Measurements from ENCODE around the gene ZBTB33. TPM values are rescaled to one million over a fixed set of nuclear protein-coding genes. Genes with fewer than 3 reads are reported as not detected.

Gene ZBTB33
- total RNA-seq, 1 donor from 2014 or later: 11.3 TPM

GRCh38 chrX:120264341-120264740 lies 13.7 kb downstream of the ZBTB33 start:
- DNase-seq (ENCODE audit: low read depth in 2 of 2): no peak

GRCh38 chrX:120269373-120270035 lies 18.9 kb downstream of the ZBTB33 start:
- no peak for DNase-seq (ENCODE audit: low read depth in 2 of 2)

- DNase-seq (ENCODE audit: low read depth in 2 of 2): no peak
Observed at GRCh38 chrX:120270567-120270966, 20.0 kb downstream of the ZBTB33 start.

GRCh38 chrX:120271218-120271617 lies 20.6 kb downstream of the ZBTB33 start:
- DNase-seq (ENCODE audit: low read depth in 2 of 2): no peak

- DNase-seq (ENCODE audit: low read depth in 2 of 2): no peak
Observed at GRCh38 chrX:120274145-120274544, 23.5 kb downstream of the ZBTB33 start.

GRCh38 chrX:120274958-120275357 lies 24.3 kb downstream of the ZBTB33 start:
- no peak for DNase-seq (ENCODE audit: low read depth in 2 of 2)

- DNase-seq (ENCODE audit: low read depth in 2 of 2): no peak
Observed at GRCh38 chrX:120281021-120281624, 30.5 kb downstream of the ZBTB33 start.

- no peak for DNase-seq (ENCODE audit: low read depth in 2 of 2)
Observed at GRCh38 chrX:120281761-120282160, 31.1 kb downstream of the ZBTB33 start.

- no peak for DNase-seq (ENCODE audit: low read depth in 2 of 2)
Observed at GRCh38 chrX:120282697-120283096, 32.1 kb downstream of the ZBTB33 start.

- DNase-seq (ENCODE audit: low read depth in 2 of 2): no peak
Observed at GRCh38 chrX:120286733-120287512, 36.3 kb downstream of the ZBTB33 start.

- DNase-seq (ENCODE audit: low read depth in 2 of 2): no peak
Observed at GRCh38 chrX:120287513-120288112, 37.0 kb downstream of the ZBTB33 start.

- no peak for DNase-seq (ENCODE audit: low read depth in 2 of 2)
Observed at GRCh38 chrX:120290107-120290506, 39.5 kb downstream of the ZBTB33 start.

GRCh38 chrX:120291211-120291610 lies 40.6 kb downstream of the ZBTB33 start:
- no peak for DNase-seq (ENCODE audit: low read depth in 2 of 2)

GRCh38 chrX:120293015-120293414 lies 42.4 kb downstream of the ZBTB33 start:
- DNase-seq (ENCODE audit: low read depth in 2 of 2): no peak

GRCh38 chrX:120294651-120295050 lies 44.0 kb downstream of the ZBTB33 start:
- DNase-seq (ENCODE audit: low read depth in 2 of 2): no peak

- DNase-seq (ENCODE audit: low read depth in 2 of 2): no peak
Observed at GRCh38 chrX:120297923-120298322, 47.3 kb downstream of the ZBTB33 start.

- no peak for DNase-seq (ENCODE audit: low read depth in 2 of 2)
Observed at GRCh38 chrX:120299928-120300327, 49.3 kb downstream of the ZBTB33 start.

GRCh38 chrX:120301497-120301896 lies 50.9 kb downstream of the ZBTB33 start:
- DNase-seq (ENCODE audit: low read depth in 2 of 2): no peak

- no peak for DNase-seq (ENCODE audit: low read depth in 2 of 2)
Observed at GRCh38 chrX:120301960-120302359, 51.3 kb downstream of the ZBTB33 start.

- DNase-seq (ENCODE audit: low read depth in 2 of 2): no peak
Observed at GRCh38 chrX:120302434-120302833, 51.8 kb downstream of the ZBTB33 start.

GRCh38 chrX:120304256-120304655 lies 53.6 kb downstream of the ZBTB33 start:
- no peak for DNase-seq (ENCODE audit: low read depth in 2 of 2)

GRCh38 chrX:120305531-120306141 lies 55.0 kb downstream of the ZBTB33 start:
- DNase-seq (ENCODE audit: low read depth in 2 of 2): no peak

Measured in lung microvascular endothelial cell (primary cell).